SHP77 treated with DMSO at 0.1 percent for 48 hours (cell line): ENCODE data around the gene CENATAC.
A peak's percentile ranks its signal among the peaks of the same experiment; 100 is the strongest.
"Not testable (repeated sequence)": the region's sequence is repeated elsewhere in the genome, so short reads cannot be mapped to it uniquely, and the experiment has no call there.

Experiments
- DNase-seq: peaks from one replicate; lab custom pipeline; 2025; lab: John Stamatoyannopoulos, UW

CENATAC gene

DNA sequence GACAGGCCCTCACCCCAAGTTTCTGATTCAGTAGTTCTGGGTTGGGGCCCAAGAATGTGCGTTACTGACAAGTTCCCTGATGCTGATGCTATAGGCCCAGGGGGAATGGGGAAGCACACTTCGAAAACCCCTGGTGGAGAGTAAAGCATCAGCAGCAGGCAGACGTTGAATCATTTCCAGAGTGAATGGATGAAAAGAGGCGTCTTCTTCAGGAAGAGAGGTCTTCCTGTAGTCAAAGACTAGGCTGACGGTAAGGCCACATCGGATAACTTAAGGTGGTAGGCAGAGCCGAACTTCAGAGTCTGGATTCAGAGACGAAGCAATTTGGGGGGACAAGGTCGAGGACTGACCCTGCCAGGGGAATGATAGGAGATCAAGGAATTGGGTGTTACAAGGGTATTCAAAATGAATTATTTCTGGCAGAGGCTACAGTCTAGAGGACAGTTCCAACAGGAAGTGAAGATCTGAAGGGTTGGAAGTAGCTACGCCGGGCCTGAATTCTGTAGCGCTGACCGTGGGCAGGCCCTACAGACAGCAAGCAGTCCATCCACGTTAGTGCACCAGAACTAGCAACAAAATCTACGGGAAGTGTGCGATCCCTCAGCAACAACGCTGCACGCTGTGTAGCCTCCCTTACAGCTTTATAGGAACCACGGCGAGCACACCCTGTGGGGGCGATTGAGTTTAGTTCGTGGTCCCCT, 862 bp upstream of the CENATAC start:
- DNase-seq = no peak

GRCh38 chr11:118998388-118998717, 415 bp downstream of the CENATAC start:
- DNase-seq = no peak

DNA sequence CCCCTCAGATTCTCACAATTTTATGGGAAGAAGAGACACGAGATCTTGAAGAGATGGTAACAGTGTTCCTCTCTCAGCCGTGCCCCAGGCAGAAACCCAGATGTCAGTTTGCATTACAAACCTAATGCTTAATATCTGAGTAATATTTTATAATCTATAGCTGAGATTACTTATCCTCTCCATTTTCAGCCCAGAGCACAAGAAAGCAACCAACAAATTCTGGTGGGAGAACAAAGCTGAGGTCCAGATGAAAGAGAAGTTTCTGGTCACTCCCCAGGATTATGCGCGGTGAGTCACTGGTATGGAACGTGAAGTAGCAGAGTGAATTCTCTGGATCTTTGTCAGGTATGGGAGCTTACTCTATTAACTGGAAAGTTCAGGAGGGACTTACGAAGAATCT, 884 bp downstream of the CENATAC start:
- no peak for DNase-seq

- DNase-seq = no peak
These were observed 3.0 kb downstream of the CENATAC start for GRCh38 chr11:119000906-119001305.

DNA sequence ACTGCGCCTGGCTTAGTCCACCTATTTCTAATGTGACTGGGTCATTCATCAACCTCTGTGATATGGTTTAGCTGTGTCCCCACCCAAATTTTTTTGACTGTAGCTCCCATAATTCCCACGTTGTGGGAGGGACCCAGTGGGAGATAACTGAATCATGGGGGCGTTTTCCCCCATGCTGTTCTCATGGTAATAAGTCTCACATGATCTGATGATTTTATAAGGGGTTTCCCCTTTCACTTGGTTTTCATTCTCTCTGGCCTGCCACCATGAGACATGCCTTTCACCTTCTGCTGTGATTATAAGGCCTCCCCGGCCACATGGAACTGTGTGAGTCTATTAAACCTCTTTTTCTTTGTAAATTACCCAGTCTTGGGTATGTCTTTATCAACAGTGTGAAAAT, 8.7 kb downstream of the CENATAC start:
- DNase-seq = no peak

GRCh38 chr11:119011476-119012053, 13.6 kb downstream of the CENATAC start:
- DNase-seq = no peak

DNA sequence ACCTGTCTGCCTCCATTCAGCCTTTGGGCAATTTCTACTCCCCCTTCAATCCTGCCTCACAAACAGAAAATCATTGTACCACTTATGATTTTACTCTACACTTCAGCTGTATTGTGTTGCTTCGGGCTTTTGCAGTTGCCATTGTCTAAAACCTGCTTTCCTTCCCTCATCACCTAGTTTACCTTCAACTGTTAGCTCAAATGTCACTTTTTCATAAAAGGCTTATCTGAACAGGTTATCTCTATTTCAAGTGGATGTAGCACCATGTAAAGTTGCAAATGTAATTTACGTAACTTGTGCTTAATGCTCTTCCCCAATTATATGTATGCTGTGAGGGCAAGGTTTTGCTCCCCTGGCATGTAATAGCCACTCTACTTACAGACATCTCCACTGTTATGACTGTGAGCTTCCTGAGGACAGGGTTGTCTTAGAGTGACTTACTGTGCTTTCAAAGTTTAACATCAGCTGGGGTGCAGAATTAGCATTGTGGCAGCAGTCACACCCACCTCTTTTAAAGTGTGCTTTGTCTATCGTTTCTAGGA, 14.8 kb downstream of the CENATAC start:
- DNase-seq = no peak

GRCh38 chr11:119014209-119014924, 16.4 kb downstream of the CENATAC start:
- no peak for DNase-seq

DNA sequence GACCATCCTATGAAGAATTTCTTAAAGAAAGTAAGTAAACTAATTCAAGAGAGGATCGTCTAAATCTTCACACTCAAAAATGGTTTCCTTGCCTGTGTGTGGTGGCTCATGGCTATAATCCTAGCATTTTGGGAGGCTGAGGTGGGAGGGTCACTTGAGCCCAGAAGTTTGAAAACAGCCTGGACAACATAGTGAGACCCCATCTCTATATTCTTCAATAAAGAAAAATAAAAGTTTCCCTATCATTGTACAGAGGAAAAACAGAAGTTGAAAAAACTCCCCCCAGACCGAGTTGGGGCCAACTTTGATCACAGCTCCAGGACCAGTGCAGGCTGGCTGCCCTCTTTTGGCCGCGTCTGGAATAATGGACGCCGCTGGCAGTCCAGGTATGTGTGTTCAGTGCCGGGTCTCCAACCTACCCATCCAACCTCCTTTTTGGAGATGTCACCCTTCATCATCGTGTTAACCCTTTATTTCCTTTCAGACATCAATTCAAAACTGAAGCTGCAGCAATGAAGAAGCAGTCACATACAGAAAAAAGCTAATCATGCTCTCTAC, 17.2 kb downstream of the CENATAC start:
- no peak for DNase-seq

DNA sequence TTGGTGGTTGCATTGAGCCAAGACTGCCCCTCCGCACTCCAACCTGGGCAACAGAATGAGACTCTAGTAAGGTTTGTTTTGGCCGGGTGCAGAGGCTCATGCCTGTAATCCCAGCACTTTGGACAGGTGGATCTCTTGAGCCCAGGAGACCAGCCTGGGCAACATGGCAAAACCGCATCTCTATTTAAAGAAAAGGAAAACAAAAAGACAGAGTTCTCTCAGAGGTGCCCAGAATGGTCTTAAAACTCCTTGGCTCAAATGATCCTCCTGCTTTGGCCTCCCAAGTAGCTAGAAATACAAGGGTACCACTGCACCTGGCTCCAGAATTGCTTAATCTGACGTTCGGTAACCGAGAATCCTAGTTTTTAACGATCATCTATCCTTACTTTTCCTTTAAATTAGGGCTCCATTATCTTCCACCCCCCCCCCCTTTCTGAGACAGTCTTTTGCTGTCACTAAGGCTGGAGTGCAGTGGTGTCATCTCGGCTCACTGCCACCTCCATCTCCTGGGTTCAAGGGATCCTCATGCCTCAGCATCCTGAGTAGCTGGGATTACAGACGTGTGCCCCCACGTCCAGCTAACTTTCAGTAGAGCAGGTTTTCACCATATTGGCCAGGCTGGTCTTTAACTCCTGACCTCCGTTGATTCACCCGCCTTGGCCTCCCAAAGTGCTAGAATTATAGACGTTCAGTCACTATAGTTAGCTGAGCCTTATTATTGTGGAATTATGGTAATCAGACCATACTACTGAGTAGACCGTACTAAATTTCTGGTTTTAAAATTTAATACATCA, 18.5 kb downstream of the CENATAC start:
- no peak for DNase-seq

- DNase-seq = not testable (repeated sequence)
These were observed 19.4 kb downstream of the CENATAC start for GRCh38 chr11:119017377-119017776.

- DNase-seq = peak; percentile 89
These were observed 20.4 kb downstream of the CENATAC start, which contains the start of the genes RPS25 and TRAPPC4 for GRCh38 chr11:119018074-119018938. TSS of gene RPS25 (minus strand) at chr11:119018343. CDS start at chr11:119018284, 59 bp downstream. TSS of gene TRAPPC4 (plus strand) at chr11:119018766. CDS start at chr11:119018796, 30 bp downstream.

GRCh38 chr11:119019996-119020395, 22.1 kb downstream of the CENATAC start:
- DNase-seq = no peak

- DNase-seq = no peak
These were observed 23.7 kb downstream of the CENATAC start for GRCh38 chr11:119021631-119022030.

DNA sequence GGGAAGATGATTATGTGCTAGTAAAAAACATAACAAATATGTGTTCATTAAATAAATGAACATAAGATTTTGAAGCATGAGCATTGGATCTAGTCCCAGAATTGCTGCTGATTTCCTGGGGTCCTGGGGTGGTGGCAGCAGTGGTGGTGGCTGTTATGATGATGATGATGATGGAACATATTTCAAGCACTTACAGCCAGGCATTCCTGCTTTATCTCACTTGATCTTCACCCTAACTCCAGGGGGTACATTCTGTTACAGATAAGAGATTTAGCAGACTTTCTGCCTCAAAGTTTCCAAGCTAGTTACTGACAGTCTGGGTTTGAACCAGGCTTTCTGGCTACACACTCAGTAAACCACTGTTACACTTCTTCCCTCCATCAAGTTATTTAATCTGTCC, 25.8 kb downstream of the CENATAC start:
- no peak for DNase-seq

DNA sequence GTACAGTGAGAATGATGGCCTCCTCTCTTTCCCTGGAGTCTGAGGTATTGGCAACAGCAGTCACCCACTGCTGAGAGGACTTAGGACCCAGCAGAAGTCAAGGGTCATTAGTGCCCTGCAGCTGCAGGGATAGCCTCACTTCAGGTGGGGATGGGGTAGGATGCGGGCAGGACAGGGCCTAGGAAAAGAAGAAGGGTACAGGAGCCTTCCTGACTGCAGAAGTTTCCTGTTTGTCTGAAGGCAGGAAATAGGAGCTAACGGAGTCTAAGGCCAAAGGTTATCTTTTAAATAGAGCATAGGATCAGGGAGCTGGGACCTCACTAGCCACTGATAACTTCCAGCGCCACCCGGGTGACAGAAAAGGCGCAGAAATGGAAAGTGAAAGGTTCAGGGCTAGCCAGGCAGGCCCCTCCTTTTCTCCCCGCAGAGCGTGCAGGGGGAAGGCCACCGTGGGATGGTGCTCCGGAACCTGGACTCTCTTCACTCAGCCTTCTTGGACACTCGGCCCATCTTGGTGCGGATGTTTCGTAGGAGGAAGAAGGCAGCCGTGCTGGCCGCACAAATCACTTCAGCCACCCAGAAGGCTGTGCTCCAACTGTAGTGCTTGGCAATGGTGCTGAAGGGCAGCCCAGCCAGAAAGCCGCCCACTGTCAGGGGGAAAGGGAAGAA, 26.6 kb downstream of the CENATAC start:
- no peak for DNase-seq

DNA sequence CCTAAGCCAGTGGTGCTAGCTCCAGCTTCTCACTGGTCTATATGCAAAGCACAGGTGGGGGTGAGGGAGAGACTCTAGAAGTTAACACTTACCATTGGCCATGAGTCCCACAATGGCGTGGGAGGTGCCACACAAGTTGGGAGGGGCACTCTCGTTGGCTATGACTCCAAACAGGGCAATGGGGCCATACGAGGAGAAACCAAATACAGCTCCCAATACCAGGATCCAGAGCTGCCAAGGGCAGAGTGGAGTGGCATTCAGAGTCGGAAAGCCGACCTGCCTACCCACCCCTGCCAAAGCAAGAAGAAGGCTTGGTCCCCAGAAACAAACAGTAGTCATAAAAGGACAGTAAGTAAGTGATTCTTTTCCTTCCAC, 27.1 kb downstream of the CENATAC start:
- DNase-seq = no peak

- no peak for DNase-seq
These were observed 27.6 kb downstream of the CENATAC start for GRCh38 chr11:119025541-119025940.

DNA sequence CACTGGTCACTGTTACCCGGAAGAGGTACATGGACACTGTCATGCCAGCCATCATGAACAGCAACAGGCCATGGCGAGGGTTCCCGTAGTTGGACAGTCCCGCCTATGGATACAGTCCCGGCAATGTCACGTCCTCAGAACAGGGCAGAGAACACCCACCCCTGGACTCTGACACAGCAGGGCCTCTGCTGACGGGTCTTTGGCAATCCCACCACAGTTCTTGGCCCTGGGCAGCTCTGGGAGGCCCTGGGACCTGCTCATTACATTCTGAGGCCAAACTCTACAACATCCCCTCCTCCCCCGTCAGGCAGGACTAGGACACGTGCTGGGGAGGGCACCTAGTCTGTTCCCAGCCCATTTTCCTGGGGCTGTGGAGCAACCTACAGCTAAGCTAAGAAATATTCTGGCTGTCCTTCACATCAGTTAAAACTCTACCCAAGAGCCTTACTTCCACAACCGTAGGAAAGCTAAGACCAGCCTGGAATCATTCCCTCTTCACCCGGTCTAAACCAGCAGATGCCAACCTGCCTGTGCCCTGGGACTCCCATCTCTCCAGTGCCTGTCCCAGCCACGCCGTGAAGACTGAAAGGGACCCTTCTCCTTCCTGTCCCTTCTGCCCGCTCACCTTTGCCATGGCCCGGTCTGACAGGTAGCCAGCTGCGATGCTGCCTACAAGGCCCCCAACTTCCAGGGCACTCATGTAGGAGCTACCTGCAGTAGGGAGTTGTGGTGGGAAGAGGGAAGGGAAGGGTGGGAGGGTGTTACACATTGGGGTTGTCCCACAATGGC, 28.2 kb downstream of the CENATAC start:
- no peak for DNase-seq

GRCh38 chr11:119026970-119027369, 29.0 kb downstream of the CENATAC start:
- no peak for DNase-seq
